ENCODE data around the gene SERPINE3. TPM values are rescaled to one million over a fixed set of nuclear protein-coding genes. Genes with fewer than 3 reads are reported as not detected.

Gene SERPINE3
- total RNA-seq, 4 donors from 2014 or later: 0.20 to 0.87 TPM; not detected in 2

- no peak for DNase-seq (ENCODE audit: low spot score in 2 of 2)
- H3K27ac ChIP-seq: no peak overlapping the region
- no peak overlapping the region for H3K4me3 ChIP-seq
- no peaks in the 10 kb centered on the region for H3K27me3 ChIP-seq
- H3K36me3 ChIP-seq: no peaks in the 10 kb centered on the region
- 55 to 56% methylated on average over 3 of the region's 3 CpGs for WGBS, 2 donors
- H3K9me3 ChIP-seq: no peaks in the 10 kb centered on the region
- TF ChIP-seq EP300 (IDR thresholded peaks at IDR 0.05) (no peak), POLR2A (IDR thresholded peaks at IDR 0.05) (no peak), CTCF (IDR thresholded peaks at IDR 0.05) (no peak)
- H3K4me1 ChIP-seq: no peaks in the 10 kb centered on the region
Measured at GRCh38 chr13:51330791-51331190, 8.7 kb upstream of the SERPINE3 start.

- Histone ChIP-seq H3K27ac (no peak overlapping the region), H3K4me3 (no peak overlapping the region), H3K27me3 (no peaks in the 10 kb centered on the region), H3K36me3 (no peaks in the 10 kb centered on the region), H3K9me3 (no peaks in the 10 kb centered on the region), H3K4me1 (no peaks in the 10 kb centered on the region)
- TF ChIP-seq EP300 (IDR thresholded peaks at IDR 0.05) (no peak), CTCF (IDR thresholded peaks at IDR 0.05) (no peak)
- WGBS, 2 donors: 61% methylated on average over 6 of the region's 6 CpGs
- DNase-seq (ENCODE audit: low spot score in 2 of 2): no peak
Measured at GRCh38 chr13:51331354-51331861, 8.1 kb upstream of the SERPINE3 start.

GRCh38 chr13:51332566-51333361 is 6.7 kb upstream of the SERPINE3 start:
- no peak overlapping the region for H3K4me3 ChIP-seq
- no peaks in the 10 kb centered on the region for H3K4me1 ChIP-seq
- DNase-seq (ENCODE audit: low spot score in 2 of 2): no peak
- H3K27ac ChIP-seq: no peak overlapping the region
- H3K36me3 ChIP-seq: no peaks in the 10 kb centered on the region
- H3K27me3 ChIP-seq: no peaks in the 10 kb centered on the region
- WGBS, 2 donors: 78 to 84% methylated on average over 2 of the region's 2 CpGs
- TF ChIP-seq CTCF (IDR thresholded peaks at IDR 0.05) (no peak), EP300 (IDR thresholded peaks at IDR 0.05) (no peak), POLR2A (IDR thresholded peaks at IDR 0.05) (no peak)
- no peaks in the 10 kb centered on the region for H3K9me3 ChIP-seq

GRCh38 chr13:51333421-51333820 is 6.1 kb upstream of the SERPINE3 start:
- Histone ChIP-seq H3K27me3 (no peaks in the 10 kb centered on the region), H3K4me1 (no peaks in the 10 kb centered on the region), H3K27ac (no peak overlapping the region), H3K36me3 (no peaks in the 10 kb centered on the region), H3K4me3 (no peak overlapping the region), H3K9me3 (no peaks in the 10 kb centered on the region)
- no peak for DNase-seq (ENCODE audit: low spot score in 2 of 2)
- TF ChIP-seq EP300 (IDR thresholded peaks at IDR 0.05) (no peak), POLR2A (IDR thresholded peaks at IDR 0.05) (no peak), CTCF (IDR thresholded peaks at IDR 0.05) (no peak)

GRCh38 chr13:51333826-51334225 is 5.7 kb upstream of the SERPINE3 start:
- Histone ChIP-seq H3K27me3 (no peaks in the 10 kb centered on the region), H3K4me1 (no peaks in the 10 kb centered on the region), H3K9me3 (no peaks in the 10 kb centered on the region), H3K36me3 (no peaks in the 10 kb centered on the region), H3K27ac (no peak overlapping the region), H3K4me3 (no peak overlapping the region)
- no peak for DNase-seq (ENCODE audit: low spot score in 2 of 2)
- no peak for TF ChIP-seq EP300 (IDR thresholded peaks at IDR 0.05)
- TF ChIP-seq POLR2A (IDR thresholded peaks at IDR 0.05): no peak
- no peak for TF ChIP-seq CTCF (IDR thresholded peaks at IDR 0.05)
